Measurements from ENCODE around the gene STK26. TPM values are rescaled to one million over a fixed set of nuclear protein-coding genes. Genes with fewer than 3 reads are reported as not detected.
A peak's percentile ranks its signal among the peaks of the same experiment; 100 is the strongest.

Gene STK26
- total and polyA plus RNA-seq, 2 donors (not counting 1 experiment from before 2014, with no cell fraction given), result 12.4 to 32.1 TPM

DNA sequence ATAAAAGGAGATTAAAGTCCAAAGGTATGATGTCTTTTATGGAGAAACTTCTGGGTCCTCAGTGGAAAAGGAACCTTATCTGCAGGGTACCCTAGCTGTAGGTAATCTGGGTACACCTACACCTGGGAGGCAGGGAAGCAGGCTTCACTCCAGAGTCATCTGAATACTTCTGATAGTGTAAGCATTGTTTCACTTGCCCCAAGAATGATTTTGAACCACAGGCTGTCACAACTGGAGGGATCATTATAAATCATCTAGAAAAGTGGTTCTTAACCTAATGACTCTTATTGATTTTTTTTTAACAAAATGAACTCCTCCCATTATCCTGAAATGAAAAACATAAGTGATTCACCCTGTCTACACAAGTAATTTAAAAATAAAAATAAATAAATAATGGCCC lies 44.0 kb upstream of the STK26 start:
- H3K4me1 Mint-ChIP-seq, result peaks cover 16% of the 10 kb centered on the region
- Histone ChIP-seq H4K20me1 (ENCODE audit: control insufficient read depth, insufficient read depth, low read length, poor library complexity, severe bottlenecking) (no peaks in the 10 kb centered on the region), H3K36me3 (replicated peaks in 1 of 2; ENCODE audit: control extremely low read depth in 1 of 2, control insufficient read depth in 1 of 2, extremely low read depth in 1 of 2, insufficient read depth in 2 of 2, low read length in 1 of 2) (no peaks in the 10 kb centered on the region), H3K4me3 (ENCODE audit: control extremely low read depth in 1 of 5, extremely low read depth in 1 of 5, insufficient read depth in 1 of 5, low read depth in 2 of 5, low read length in 4 of 5) (no peak overlapping the region), H2AFZ (ENCODE audit: insufficient read depth, low read depth, low read length, poor library complexity, severe bottlenecking) (no peak overlapping the region), H3K9me3 (ENCODE audit: control extremely low read depth in 1 of 3, control insufficient read depth in 2 of 3, insufficient read depth in 1 of 3, low read length in 2 of 3) (no peaks in the 10 kb centered on the region), H3K27ac (ENCODE audit: low read length in 2 of 2) (no peak overlapping the region), H3K27me3 (replicated peaks in 1 of 4; ENCODE audit: control extremely low read depth in 1 of 4, control insufficient read depth in 3 of 4, insufficient read depth in 4 of 4, low read length in 3 of 4) (no peaks in the 10 kb centered on the region), H3K4me2 (replicated peaks; ENCODE audit: low read depth, low read length, poor library complexity, severe bottlenecking) (no peak overlapping the region), H3K9ac (ENCODE audit: low read length) (no peak overlapping the region), H3K79me2 (ENCODE audit: control insufficient read depth, insufficient read depth, low read length) (no peaks in the 10 kb centered on the region), H3K4me1 (ENCODE audit: control insufficient read depth in 2 of 2, insufficient read depth in 2 of 2, low read length in 2 of 2) (no peaks in the 10 kb centered on the region)
- DNase-seq (no peak), ATAC-seq (ENCODE audit: low read depth) (no peak)
- TF ChIP-seq EZH2 (IDR thresholded peaks at IDR 0.05; ENCODE audit: borderline replicate concordance, insufficient read depth, low read depth, low read length, poor library complexity, severe bottlenecking), result no peak
- TF ChIP-seq, protein P1, sequence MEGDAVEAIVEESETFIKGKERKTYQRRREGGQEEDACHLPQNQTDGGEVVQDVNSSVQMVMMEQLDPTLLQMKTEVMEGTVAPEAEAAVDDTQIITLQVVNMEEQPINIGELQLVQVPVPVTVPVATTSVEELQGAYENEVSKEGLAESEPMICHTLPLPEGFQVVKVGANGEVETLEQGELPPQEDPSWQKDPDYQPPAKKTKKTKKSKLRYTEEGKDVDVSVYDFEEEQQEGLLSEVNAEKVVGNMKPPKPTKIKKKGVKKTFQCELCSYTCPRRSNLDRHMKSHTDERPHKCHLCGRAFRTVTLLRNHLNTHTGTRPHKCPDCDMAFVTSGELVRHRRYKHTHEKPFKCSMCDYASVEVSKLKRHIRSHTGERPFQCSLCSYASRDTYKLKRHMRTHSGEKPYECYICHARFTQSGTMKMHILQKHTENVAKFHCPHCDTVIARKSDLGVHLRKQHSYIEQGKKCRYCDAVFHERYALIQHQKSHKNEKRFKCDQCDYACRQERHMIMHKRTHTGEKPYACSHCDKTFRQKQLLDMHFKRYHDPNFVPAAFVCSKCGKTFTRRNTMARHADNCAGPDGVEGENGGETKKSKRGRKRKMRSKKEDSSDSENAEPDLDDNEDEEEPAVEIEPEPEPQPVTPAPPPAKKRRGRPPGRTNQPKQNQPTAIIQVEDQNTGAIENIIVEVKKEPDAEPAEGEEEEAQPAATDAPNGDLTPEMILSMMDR (IDR thresholded peaks at IDR 0.05), result no peak
- intact Hi-C loops (cut with micrococcal nuclease), result no loop called here
- ChIA-PET CTCF (no interaction called here), POLR2A (no interaction called here)
- H3K4me3 Mint-ChIP-seq, result no peak overlapping the region
- no peak overlapping the region for H3K27ac Mint-ChIP-seq
- no peaks in the 10 kb centered on the region for H3K27me3 Mint-ChIP-seq
- no peaks in the 10 kb centered on the region for H3K9me3 Mint-ChIP-seq (ENCODE audit: insufficient read depth)

DNA sequence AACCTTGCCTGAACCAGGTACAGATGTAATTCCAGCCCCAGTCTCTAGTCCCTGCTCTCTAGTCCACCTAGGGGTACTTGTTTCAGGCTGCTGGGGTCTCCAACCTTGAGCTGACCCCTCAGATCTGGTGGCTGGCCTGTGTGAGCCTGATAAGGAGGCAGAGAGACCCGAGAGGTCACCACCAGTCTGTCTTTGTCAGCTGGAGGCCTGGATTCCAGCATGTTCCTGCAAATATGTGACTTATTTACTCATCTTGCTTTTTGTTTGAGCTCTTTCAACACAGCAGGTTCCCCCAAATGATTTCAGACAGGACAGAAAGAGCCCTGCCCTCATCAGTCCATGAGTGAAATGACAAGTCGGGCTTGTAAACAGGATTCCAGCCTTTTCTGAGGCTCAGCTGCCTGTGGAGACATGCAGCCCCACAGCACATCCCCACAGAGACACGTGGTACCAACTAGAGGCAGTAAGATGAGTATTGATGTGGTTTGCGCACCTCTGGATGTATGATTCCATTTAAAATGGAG lies 37.5 kb upstream of the STK26 start:
- Mint-ChIP-seq H3K27ac (peak overlapping the region; percentile 90), H3K4me1 (peaks cover 55% of the 10 kb centered on the region), H3K4me3 (peak overlapping the region; percentile 41), H3K27me3 (no peaks in the 10 kb centered on the region), H3K9me3 (ENCODE audit: insufficient read depth) (no peaks in the 10 kb centered on the region)
- DNase-seq, result peak; percentile 5
- WGBS (ENCODE audit: insufficient coverage), result 100% methylated on average over 1 of the region's 4 CpGs
- no peaks in the 10 kb centered on the region for H3K79me2 ChIP-seq (ENCODE audit: control insufficient read depth, insufficient read depth, low read length)
- H3K4me2 ChIP-seq (replicated peaks; ENCODE audit: low read depth, low read length, poor library complexity, severe bottlenecking), result peak overlapping the region; percentile 31
- no peaks in the 10 kb centered on the region for H3K27me3 ChIP-seq (replicated peaks in 1 of 4; ENCODE audit: control extremely low read depth in 1 of 4, control insufficient read depth in 3 of 4, insufficient read depth in 4 of 4, low read length in 3 of 4)
- ChIA-PET CTCF (interaction anchor here (1.0 to 2.4 kb wide), 5 partner anchors 9 to 234 kb away, joined by 3 to 11 read pairs (median 3); partner anchors contain the start of gene RAP2C), POLR2A (no interaction called here)
- H3K36me3 ChIP-seq (replicated peaks in 1 of 2; ENCODE audit: control extremely low read depth in 1 of 2, control insufficient read depth in 1 of 2, extremely low read depth in 1 of 2, insufficient read depth in 2 of 2, low read length in 1 of 2), result no peaks in the 10 kb centered on the region
- no peaks in the 10 kb centered on the region for H4K20me1 ChIP-seq (ENCODE audit: control insufficient read depth, insufficient read depth, low read length, poor library complexity, severe bottlenecking)
- TF ChIP-seq EZH2 (IDR thresholded peaks at IDR 0.05; ENCODE audit: borderline replicate concordance, insufficient read depth, low read depth, low read length, poor library complexity, severe bottlenecking), result no peak
- TF ChIP-seq, protein P1 (IDR thresholded peaks at IDR 0.05), result no peak
- H2AFZ ChIP-seq (ENCODE audit: insufficient read depth, low read depth, low read length, poor library complexity, severe bottlenecking), result peak overlapping the region; percentile 45
- H3K4me1 ChIP-seq (ENCODE audit: control insufficient read depth in 2 of 2, insufficient read depth in 2 of 2, low read length in 2 of 2), result peaks cover 42 to 45% of the 10 kb centered on the region in 2 donors
- no peak overlapping the region for H3K9ac ChIP-seq (ENCODE audit: low read length)
- H3K27ac ChIP-seq (ENCODE audit: low read length in 2 of 2), result peak overlapping the region in 1 of 2 donors; percentile 87
- no peak overlapping the region for H3K4me3 ChIP-seq (ENCODE audit: control extremely low read depth in 1 of 5, extremely low read depth in 1 of 5, insufficient read depth in 1 of 5, low read depth in 2 of 5, low read length in 4 of 5)
- peaks cover 0 to 5% (median 0%) of the 10 kb centered on the region in 3 donors for H3K9me3 ChIP-seq (ENCODE audit: control extremely low read depth in 1 of 3, control insufficient read depth in 2 of 3, insufficient read depth in 1 of 3, low read length in 2 of 3)
- ATAC-seq (ENCODE audit: low read depth), result no peak
- intact Hi-C loops (cut with micrococcal nuclease), result no loop called here
